Renal pelvis (tissue), 4 donors: Measurements from ENCODE around the gene CIT. TPM values are rescaled to one million over a fixed set of nuclear protein-coding genes. Genes with fewer than 3 reads are reported as not detected.
"Not testable (repeated sequence)": the region's sequence is repeated elsewhere in the genome, so short reads cannot be mapped to it uniquely, and the experiment has no call there.

Experiments
- DNase-seq: peaks from one replicate; pipeline ENCODE4 v3.0.0-alpha.2; 2013
- polyA plus RNA-seq, 3 donors: library from polyadenylated mRNA; unstranded; fragments of 120-200 nt; gene quantifications; one replicate each; pipeline ENCODE4 v1.2.1, GENCODE V29; 2013; ENCODE audit not compliant: insufficient read length in 3 of 3

The CIT gene
- polyA plus RNA-seq, 3 donors, result 17.7 to 24.7 (median 22.4) TPM

GRCh38 chr12:119681111-119681510, 196.0 kb downstream of the CIT start:
- DNase-seq, result no peak

- DNase-seq, result no peak
These were observed 197.6 kb downstream of the CIT start for GRCh38 chr12:119679490-119679889.

GRCh38 chr12:119679081-119679480, 198.0 kb downstream of the CIT start:
- no peak for DNase-seq

- no peak for DNase-seq
These were observed 198.7 kb downstream of the CIT start for GRCh38 chr12:119678459-119678858.

GRCh38 chr12:119676573-119676972, 200.5 kb downstream of the CIT start:
- no peak for DNase-seq

- DNase-seq, result no peak
These were observed 201.1 kb downstream of the CIT start for GRCh38 chr12:119676022-119676421.

- DNase-seq, result no peak
These were observed 202.6 kb downstream of the CIT start for GRCh38 chr12:119674560-119674959.

GRCh38 chr12:119673634-119674033, 203.5 kb downstream of the CIT start:
- DNase-seq, result no peak

GRCh38 chr12:119672194-119672593, 204.9 kb downstream of the CIT start:
- DNase-seq, result no peak

GRCh38 chr12:119671070-119671469, 206.1 kb downstream of the CIT start:
- no peak for DNase-seq

- DNase-seq, result no peak
These were observed 207.2 kb downstream of the CIT start for GRCh38 chr12:119669744-119670472.

- no peak for DNase-seq
These were observed 208.7 kb downstream of the CIT start for GRCh38 chr12:119668324-119668841.

- DNase-seq, result peak; percentile 95
These were observed 209.4 kb downstream of the CIT start, which contains the start of gene PRKAB1 for GRCh38 chr12:119667577-119668323. Gene PRKAB1, plus strand, starts transcription at chr12:119668133. Its CDS starts 112 bp downstream, at chr12:119668245.

GRCh38 chr12:119666900-119667576, 210.1 kb downstream of the CIT start:
- no peak for DNase-seq

- DNase-seq, result no peak
These were observed 210.8 kb downstream of the CIT start for GRCh38 chr12:119666226-119666795.

GRCh38 chr12:119665164-119665929, 211.8 kb downstream of the CIT start:
- no peak for DNase-seq

GRCh38 chr12:119664642-119665041, 212.5 kb downstream of the CIT start:
- no peak for DNase-seq

GRCh38 chr12:119661882-119662281, 215.2 kb downstream of the CIT start:
- DNase-seq, result no peak

GRCh38 chr12:119660076-119660475, 217.0 kb downstream of the CIT start:
- no peak for DNase-seq

GRCh38 chr12:119659289-119659897, 217.7 kb downstream of the CIT start:
- no peak for DNase-seq

- not testable (repeated sequence) for DNase-seq
These were observed 219.0 kb downstream of the CIT start for GRCh38 chr12:119658166-119658565.
